ENCODE data around the gene PLCXD3. TPM values are rescaled to one million over a fixed set of nuclear protein-coding genes. Genes with fewer than 3 reads are reported as not detected.

The PLCXD3 gene
- total RNA-seq, 1 experiment from 2014 or later: 0.04 TPM

- Mint-ChIP-seq H3K4me3 (no peak overlapping the region), H3K9me3 (peaks cover 51% of the 10 kb centered on the region), H3K36me3 (peaks cover 28% of the 10 kb centered on the region), H3K27ac (no peak overlapping the region), H3K27me3 (ENCODE audit: low read depth) (no peaks in the 10 kb centered on the region; the same call in 1 of the 2 replicates), H3K4me1 (0 out of 2 replicates have a peak, but pooled peaks cover 4% of the 10 kb centered on the region)
- POLR2A ChIA-PET: no interaction called here
- DNase-seq (ENCODE audit: low spot score) (no peak), ATAC-seq (no peak)
- CTCF ChIA-PET: no interaction called here
- TF ChIP-seq IRF1 (CRISPR knock-in tag; IDR thresholded peaks at IDR 0.05): no peak
- TF ChIP-seq NR3C1 (CRISPR knock-in tag; conservative IDR thresholded peaks at IDR 0.05; ENCODE audit: low read depth): no peak
- no peak for TF ChIP-seq ZNF317 (CRISPR knock-in tag; IDR thresholded peaks at IDR 0.05; ENCODE audit: borderline replicate concordance, low read depth)
- TF ChIP-seq ATF1 (CRISPR knock-in tag; IDR thresholded peaks at IDR 0.05): no peak
- no peak for TF ChIP-seq USF2 (CRISPR knock-in tag; IDR thresholded peaks at IDR 0.05)
- TF ChIP-seq JUN (CRISPR knock-in tag; IDR thresholded peaks at IDR 0.05): no peak
- no peak for TF ChIP-seq SMAD3 (CRISPR knock-in tag; IDR thresholded peaks at IDR 0.05; ENCODE audit: borderline replicate concordance)
- TF ChIP-seq, protein P1, sequence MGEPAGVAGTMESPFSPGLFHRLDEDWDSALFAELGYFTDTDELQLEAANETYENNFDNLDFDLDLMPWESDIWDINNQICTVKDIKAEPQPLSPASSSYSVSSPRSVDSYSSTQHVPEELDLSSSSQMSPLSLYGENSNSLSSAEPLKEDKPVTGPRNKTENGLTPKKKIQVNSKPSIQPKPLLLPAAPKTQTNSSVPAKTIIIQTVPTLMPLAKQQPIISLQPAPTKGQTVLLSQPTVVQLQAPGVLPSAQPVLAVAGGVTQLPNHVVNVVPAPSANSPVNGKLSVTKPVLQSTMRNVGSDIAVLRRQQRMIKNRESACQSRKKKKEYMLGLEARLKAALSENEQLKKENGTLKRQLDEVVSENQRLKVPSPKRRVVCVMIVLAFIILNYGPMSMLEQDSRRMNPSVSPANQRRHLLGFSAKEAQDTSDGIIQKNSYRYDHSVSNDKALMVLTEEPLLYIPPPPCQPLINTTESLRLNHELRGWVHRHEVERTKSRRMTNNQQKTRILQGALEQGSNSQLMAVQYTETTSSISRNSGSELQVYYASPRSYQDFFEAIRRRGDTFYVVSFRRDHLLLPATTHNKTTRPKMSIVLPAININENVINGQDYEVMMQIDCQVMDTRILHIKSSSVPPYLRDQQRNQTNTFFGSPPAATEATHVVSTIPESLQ (CRISPR knock-in tag; IDR thresholded peaks at IDR 0.05): no peak
- TF ChIP-seq, protein P2, sequence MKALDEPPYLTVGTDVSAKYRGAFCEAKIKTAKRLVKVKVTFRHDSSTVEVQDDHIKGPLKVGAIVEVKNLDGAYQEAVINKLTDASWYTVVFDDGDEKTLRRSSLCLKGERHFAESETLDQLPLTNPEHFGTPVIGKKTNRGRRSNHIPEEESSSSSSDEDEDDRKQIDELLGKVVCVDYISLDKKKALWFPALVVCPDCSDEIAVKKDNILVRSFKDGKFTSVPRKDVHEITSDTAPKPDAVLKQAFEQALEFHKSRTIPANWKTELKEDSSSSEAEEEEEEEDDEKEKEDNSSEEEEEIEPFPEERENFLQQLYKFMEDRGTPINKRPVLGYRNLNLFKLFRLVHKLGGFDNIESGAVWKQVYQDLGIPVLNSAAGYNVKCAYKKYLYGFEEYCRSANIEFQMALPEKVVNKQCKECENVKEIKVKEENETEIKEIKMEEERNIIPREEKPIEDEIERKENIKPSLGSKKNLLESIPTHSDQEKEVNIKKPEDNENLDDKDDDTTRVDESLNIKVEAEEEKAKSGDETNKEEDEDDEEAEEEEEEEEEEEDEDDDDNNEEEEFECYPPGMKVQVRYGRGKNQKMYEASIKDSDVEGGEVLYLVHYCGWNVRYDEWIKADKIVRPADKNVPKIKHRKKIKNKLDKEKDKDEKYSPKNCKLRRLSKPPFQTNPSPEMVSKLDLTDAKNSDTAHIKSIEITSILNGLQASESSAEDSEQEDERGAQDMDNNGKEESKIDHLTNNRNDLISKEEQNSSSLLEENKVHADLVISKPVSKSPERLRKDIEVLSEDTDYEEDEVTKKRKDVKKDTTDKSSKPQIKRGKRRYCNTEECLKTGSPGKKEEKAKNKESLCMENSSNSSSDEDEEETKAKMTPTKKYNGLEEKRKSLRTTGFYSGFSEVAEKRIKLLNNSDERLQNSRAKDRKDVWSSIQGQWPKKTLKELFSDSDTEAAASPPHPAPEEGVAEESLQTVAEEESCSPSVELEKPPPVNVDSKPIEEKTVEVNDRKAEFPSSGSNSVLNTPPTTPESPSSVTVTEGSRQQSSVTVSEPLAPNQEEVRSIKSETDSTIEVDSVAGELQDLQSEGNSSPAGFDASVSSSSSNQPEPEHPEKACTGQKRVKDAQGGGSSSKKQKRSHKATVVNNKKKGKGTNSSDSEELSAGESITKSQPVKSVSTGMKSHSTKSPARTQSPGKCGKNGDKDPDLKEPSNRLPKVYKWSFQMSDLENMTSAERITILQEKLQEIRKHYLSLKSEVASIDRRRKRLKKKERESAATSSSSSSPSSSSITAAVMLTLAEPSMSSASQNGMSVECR (CRISPR knock-in tag; IDR thresholded peaks at IDR 0.05; ENCODE audit: borderline replicate concordance): no peak
- no peak for TF ChIP-seq ZNF512 (CRISPR knock-in tag; IDR thresholded peaks at IDR 0.05; ENCODE audit: borderline replicate concordance)
- TF ChIP-seq FOXK1 (CRISPR knock-in tag; IDR thresholded peaks at IDR 0.05): no peak
Observed at GRCh38 chr5:41399839-41400238, 110.6 kb downstream of the PLCXD3 start.

- ATAC-seq: no peak
- peaks cover 39% of the 10 kb centered on the region for H3K9me3 Mint-ChIP-seq
- ChIA-PET POLR2A (no interaction called here), CTCF (no interaction called here)
- DNase-seq (ENCODE audit: low spot score): no peak
- TF ChIP-seq PRRX2 (CRISPR knock-in tag; IDR thresholded peaks at IDR 0.05) (no peak), RORB (CRISPR knock-in tag; IDR thresholded peaks at IDR 0.05) (no peak), EMX1 (CRISPR knock-in tag; IDR thresholded peaks at IDR 0.05) (no peak), PREB (CRISPR knock-in tag; IDR thresholded peaks at IDR 0.05; ENCODE audit: borderline replicate concordance) (no peak), OVOL2 (CRISPR knock-in tag; IDR thresholded peaks at IDR 0.05; ENCODE audit: borderline replicate concordance) (no peak), ZNF317 (CRISPR knock-in tag; IDR thresholded peaks at IDR 0.05; ENCODE audit: borderline replicate concordance, low read depth) (no peak), TP53 (CRISPR knock-in tag; IDR thresholded peaks at IDR 0.05) (no peak), USF2 (CRISPR knock-in tag; IDR thresholded peaks at IDR 0.05) (no peak), CREB1 (CRISPR knock-in tag; IDR thresholded peaks at IDR 0.05) (no peak)
- no peak overlapping the region for H3K27ac Mint-ChIP-seq
- 0 out of 2 replicates have a peak, but pooled peaks cover 4% of the 10 kb centered on the region for H3K4me1 Mint-ChIP-seq
- H3K27me3 Mint-ChIP-seq (ENCODE audit: low read depth): no peaks in the 10 kb centered on the region
- no peak overlapping the region for H3K4me3 Mint-ChIP-seq
- peaks cover 22% of the 10 kb centered on the region for H3K36me3 Mint-ChIP-seq
Observed at GRCh38 chr5:41392016-41392415, 118.4 kb downstream of the PLCXD3 start.

Measured in WTC11 (cell line).